K562 (cell line): ENCODE measurements around the gene GALM. TPM values are rescaled to one million over a fixed set of nuclear protein-coding genes. Genes with fewer than 3 reads are reported as not detected.

ENCODE experiments used
- BRCA1 ChIP-seq, 2 experiments: fragments of 450-650 bp in 1 of 2; sonication (generic) in 1 of 2; formaldehyde crosslinking in 1 of 2; IDR thresholded peaks; 2 replicates each; pipeline versions ENCODE4 v1.5.0 to v1.6.1; 2017 to 2020; ENCODE audit warnings: mild to moderate bottlenecking in 1 of 2, missing genetic modification reagents in 1 of 2
- CLOCK ChIP-seq: fragments of 250-450 bp; sonication (Bioruptor Pico); IDR thresholded peaks from 2 replicates; pipeline ENCODE4 v1.4.0; 2020; ENCODE audit warnings: mild to moderate bottlenecking, moderate library complexity, borderline replicate concordance
- ID3 ChIP-seq, 2 experiments: fragments of 250-450 bp in 1 of 2; fragments of 450-650 bp in 1 of 2; sonication (Bioruptor Pico) in 1 of 2; IDR thresholded peaks; 2 replicates each; pipeline versions ENCODE4 v1.6.1 to v1.8.0; 2016 to 2021; ENCODE audit warnings: mild to moderate bottlenecking in 2 of 2, moderate library complexity in 2 of 2, missing compliant biosample characterization in 1 of 2, missing genetic modification characterization in 1 of 2
- MTF1 ChIP-seq: fragments of 250-450 bp; sonication (Bioruptor Pico); IDR thresholded peaks from 2 replicates; pipeline ENCODE4 v1.9.0; 2021; ENCODE audit warnings: moderate library complexity, mild to moderate bottlenecking, inconsistent platforms, borderline replicate concordance
- NCOR1 ChIP-seq: fragments of 450-650 bp; IDR thresholded peaks from 2 replicates; pipeline ENCODE4 v1.6.1; 2016; ENCODE audit warnings: mild to moderate bottlenecking, moderate library complexity
- NFE2L1 ChIP-seq: fragments of 450-650 bp; IDR thresholded peaks from 2 replicates; pipeline ENCODE4 v1.6.1; 2016; ENCODE audit warnings: missing genetic modification characterization, low read depth, mild to moderate bottlenecking, missing compliant biosample characterization, moderate library complexity, borderline replicate concordance
- POLR2AphosphoS5 ChIP-seq: IDR thresholded peaks from 2 replicates; pipeline ENCODE4 v1.6.1; 2011; ENCODE audit warnings: mild to moderate bottlenecking, low read depth, low read length, moderate library complexity; ENCODE audit not compliant: control insufficient read depth, insufficient read depth
- RBFOX2 ChIP-seq: fragments of 200-400 bp; formaldehyde crosslinking; IDR thresholded peaks from 2 replicates; pipeline ENCODE4 v1.6.1; 2017; ENCODE audit warnings: low read depth, mild to moderate bottlenecking, low read length, moderate library complexity
- SMARCC2 ChIP-seq: fragments of 450-650 bp; IDR thresholded peaks from 2 replicates; pipeline ENCODE4 v1.6.1; 2017; ENCODE audit warnings: antibody characterized with exemption, moderate library complexity, mild to moderate bottlenecking, low read depth
- ZNF3 ChIP-seq: fragments of 250-450 bp; sonication (Bioruptor Pico); IDR thresholded peaks from 2 replicates; pipeline ENCODE4 v1.5.0; 2021; ENCODE audit warnings: mild to moderate bottlenecking, moderate library complexity
- ZNF318 ChIP-seq, 2 experiments: fragments of 450-650 bp; IDR thresholded peaks; 2 replicates each; pipeline ENCODE4 v1.6.1; 2016; ENCODE audit warnings: mild to moderate bottlenecking in 2 of 2, borderline replicate concordance in 1 of 2, low read depth in 1 of 2, moderate library complexity in 1 of 2
- polyA plus RNA-seq, 8 experiments: library from polyadenylated mRNA; depleted of rRNA in 4 of 8; stranded (reverse) in 5 of 8; unstranded in 3 of 8; fragments of >200 nt; fragmentation: Nextera tagmentation in 2 of 8; fragmentation: Illumina TruSeq in 1 of 8; extraction: Ambion mirVana in 2 of 8; extraction: Trizol in 1 of 8; gene quantifications; 2 replicates each; pipeline versions ENCODE4 v1.2.1 to v1.2.3, GENCODE V29; 2011 to 2014; ENCODE audit warnings: inconsistent platforms in 1 of 8, missing spikeins in 1 of 8
- total RNA-seq, 7 experiments: library from RNA; depleted of rRNA in 6 of 7; stranded (reverse); fragments of >200 nt in 6 of 7; fragmentation: Illumina TruSeq in 2 of 7; extraction: Trizol in 2 of 7; gene quantifications; 2 replicates each; pipeline versions ENCODE4 v1.2.1 to v1.2.3, GENCODE V29; 2011 to 2021; ENCODE audit warnings: low replicate concordance in 1 of 7

The GALM gene
- total and polyA plus RNA-seq, 9 of the 15 experiments (the other 6 are each of a cell fraction or from before 2014, with no cell fraction given), result 22.1 to 51.7 (median 27.9) TPM

GRCh38 chr2:38665854-38666555 lies at the start of gene GALM (continued):
- TF ChIP-seq POLR2AphosphoS5 (peak; percentile 31; the same call in 1 of the 2 replicates), NFE2L1 (no peak), ID3 (CRISPR knock-in tag; IDR thresholded peaks at IDR 0.05) (no peak), ID3 (tag; IDR thresholded peaks at IDR 0.05) (0 out of 2 replicates have a peak, but pooled peaks have one; percentile 12), ZNF318 (IDR thresholded peaks at IDR 0.05; ENCODE audit: borderline replicate concordance in 1 of 2, low read depth in 1 of 2) (no peak), BRCA1 (IDR thresholded peaks at IDR 0.05) (no peak), BRCA1 (CRISPR knock-in tag; IDR thresholded peaks at IDR 0.05) (no peak), NCOR1 (no peak), SMARCC2 (no peak), CLOCK (CRISPR knock-in tag) (no peak), MTF1 (CRISPR knock-in tag) (no peak), RBFOX2 (peak; percentile 77), ZNF3 (CRISPR knock-in tag) (no peak)
